Hepatocyte (in vitro differentiated cells): ENCODE results near the gene ING3. TPM values are rescaled to one million over a fixed set of nuclear protein-coding genes. Genes with fewer than 3 reads are reported as not detected.

Experiments
- DNase-seq: peaks from one replicate; pipeline ENCODE4 v3.0.0-alpha.2; 2016; ENCODE audit warnings: low spot score
- H2AFZ ChIP-seq: fragments of 200-600 bp; sonication (generic); 2 replicates; pipeline ENCODE4 v1.6.0; 2016; ENCODE audit warnings: antibody characterized with exemption, mild to moderate bottlenecking
- H3K27ac ChIP-seq: fragments of 200-600 bp; sonication (generic); 2 replicates; pipeline ENCODE4 v1.5.1; 2016; ENCODE audit warnings: mild to moderate bottlenecking
- H3K27me3 ChIP-seq: fragments of 200-600 bp; sonication (generic); 2 replicates; pipeline ENCODE4 v1.6.1; 2016
- H3K36me3 ChIP-seq: fragments of 200-600 bp; sonication (generic); replicated peaks from 2 replicates; pipeline ENCODE4 v1.5.1; 2016; ENCODE audit warnings: low read depth; ENCODE audit not compliant: insufficient read depth
- H3K4me1 ChIP-seq: fragments of 200-600 bp; sonication (generic); 2 replicates; pipeline ENCODE4 v1.5.1; 2016; ENCODE audit warnings: mild to moderate bottlenecking, moderate library complexity; ENCODE audit not compliant: insufficient read depth
- H3K4me2 ChIP-seq: fragments of 200-600 bp; sonication (generic); 2 replicates; pipeline ENCODE4 v1.6.0; 2016
- H3K4me3 ChIP-seq: fragments of 200-600 bp; sonication (generic); 2 replicates; pipeline ENCODE4 v1.5.1; 2016; ENCODE audit warnings: mild to moderate bottlenecking
- H3K79me2 ChIP-seq: fragments of 200-600 bp; sonication (generic); 2 replicates; pipeline ENCODE4 v1.6.0; 2017; ENCODE audit warnings: mild to moderate bottlenecking
- H3K9me2 ChIP-seq: fragments of 200-600 bp; sonication (generic); replicated peaks from 2 replicates; pipeline ENCODE4 v1.6.0; 2017; ENCODE audit warnings: mild to moderate bottlenecking; ENCODE audit not compliant: insufficient read depth
- H3K9me3 ChIP-seq: fragments of 200-600 bp; sonication (generic); 2 replicates; pipeline ENCODE4 v1.5.1; 2016; ENCODE audit warnings: low read depth, mild to moderate bottlenecking
- H4K20me1 ChIP-seq: fragments of 200-600 bp; sonication (generic); 2 replicates; pipeline ENCODE4 v1.6.0; 2016; ENCODE audit warnings: mild to moderate bottlenecking; ENCODE audit not compliant: insufficient read depth, poor library complexity, severe bottlenecking
- EZH2 ChIP-seq: fragments of 200-600 bp; sonication (generic); IDR thresholded peaks from 2 replicates; pipeline ENCODE4 v1.6.1; 2016; ENCODE audit warnings: antibody characterized with exemption, mild to moderate bottlenecking, borderline replicate concordance
- EZH2phosphoT487 ChIP-seq: fragments of 200-600 bp; sonication (generic); IDR thresholded peaks from one replicate; pipeline ENCODE4 v1.6.1; 2018; ENCODE audit warnings: antibody characterized with exemption, mild to moderate bottlenecking, low read depth, moderate library complexity; ENCODE audit not compliant: unreplicated experiment, severe bottlenecking
- WGBS: methylation state at CpG from one replicate; pipeline ENCODE4 v1.1.6; 2016; ENCODE audit warnings: low lambda C conversion rate; ENCODE audit errors: missing lambda C conversion rate; 5-methylcytosine and 5-hydroxymethylcytosine counted together
- polyA plus RNA-seq: library from polyadenylated mRNA; unstranded; fragments of >200 nt; fragmentation: Nextera tagmentation; extraction: Ambion mirVana; gene quantifications from 2 replicates; pipeline ENCODE4 v1.2.1, GENCODE V29; 2016
- total RNA-seq: library from RNA; depleted of rRNA; stranded (reverse); fragments of >200 nt; gene quantifications from 2 replicates; pipeline ENCODE4 v1.2.3, GENCODE V29; 2014
- TF ChIP-seq, protein P1 (sequence below): fragments of 200-600 bp; sonication (generic); IDR thresholded peaks from 2 replicates; pipeline ENCODE4 v1.5.1; 2016; ENCODE audit warnings: antibody characterized with exemption, mild to moderate bottlenecking; ENCODE audit not compliant: poor library complexity

Gene ING3
- total and polyA plus RNA-seq, 2 experiments from 2014 or later: 14.1 to 29.6 TPM

GRCh38 chr7:121001234-121001906 lies 50.8 kb downstream of the ING3 start:
- DNase-seq: no peak
- Histone ChIP-seq H3K4me3 (no peak overlapping the region), H3K9me3 (no peaks in the 10 kb centered on the region), H3K27ac (peak overlapping the region; percentile 35), H4K20me1 (no peaks in the 10 kb centered on the region), H3K9me2 (no peaks in the 10 kb centered on the region), H3K36me3 (no peaks in the 10 kb centered on the region), H3K4me1 (peaks cover 18% of the 10 kb centered on the region), H3K27me3 (no peaks in the 10 kb centered on the region), H3K4me2 (no peak overlapping the region), H2AFZ (no peak overlapping the region), H3K79me2 (peaks cover 37% of the 10 kb centered on the region)
- 65% methylated on average over 3 of the region's 3 CpGs for WGBS
- TF ChIP-seq, protein P1, sequence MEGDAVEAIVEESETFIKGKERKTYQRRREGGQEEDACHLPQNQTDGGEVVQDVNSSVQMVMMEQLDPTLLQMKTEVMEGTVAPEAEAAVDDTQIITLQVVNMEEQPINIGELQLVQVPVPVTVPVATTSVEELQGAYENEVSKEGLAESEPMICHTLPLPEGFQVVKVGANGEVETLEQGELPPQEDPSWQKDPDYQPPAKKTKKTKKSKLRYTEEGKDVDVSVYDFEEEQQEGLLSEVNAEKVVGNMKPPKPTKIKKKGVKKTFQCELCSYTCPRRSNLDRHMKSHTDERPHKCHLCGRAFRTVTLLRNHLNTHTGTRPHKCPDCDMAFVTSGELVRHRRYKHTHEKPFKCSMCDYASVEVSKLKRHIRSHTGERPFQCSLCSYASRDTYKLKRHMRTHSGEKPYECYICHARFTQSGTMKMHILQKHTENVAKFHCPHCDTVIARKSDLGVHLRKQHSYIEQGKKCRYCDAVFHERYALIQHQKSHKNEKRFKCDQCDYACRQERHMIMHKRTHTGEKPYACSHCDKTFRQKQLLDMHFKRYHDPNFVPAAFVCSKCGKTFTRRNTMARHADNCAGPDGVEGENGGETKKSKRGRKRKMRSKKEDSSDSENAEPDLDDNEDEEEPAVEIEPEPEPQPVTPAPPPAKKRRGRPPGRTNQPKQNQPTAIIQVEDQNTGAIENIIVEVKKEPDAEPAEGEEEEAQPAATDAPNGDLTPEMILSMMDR: no peak
- TF ChIP-seq EZH2: no peak
- TF ChIP-seq EZH2phosphoT487: no peak

DNA sequence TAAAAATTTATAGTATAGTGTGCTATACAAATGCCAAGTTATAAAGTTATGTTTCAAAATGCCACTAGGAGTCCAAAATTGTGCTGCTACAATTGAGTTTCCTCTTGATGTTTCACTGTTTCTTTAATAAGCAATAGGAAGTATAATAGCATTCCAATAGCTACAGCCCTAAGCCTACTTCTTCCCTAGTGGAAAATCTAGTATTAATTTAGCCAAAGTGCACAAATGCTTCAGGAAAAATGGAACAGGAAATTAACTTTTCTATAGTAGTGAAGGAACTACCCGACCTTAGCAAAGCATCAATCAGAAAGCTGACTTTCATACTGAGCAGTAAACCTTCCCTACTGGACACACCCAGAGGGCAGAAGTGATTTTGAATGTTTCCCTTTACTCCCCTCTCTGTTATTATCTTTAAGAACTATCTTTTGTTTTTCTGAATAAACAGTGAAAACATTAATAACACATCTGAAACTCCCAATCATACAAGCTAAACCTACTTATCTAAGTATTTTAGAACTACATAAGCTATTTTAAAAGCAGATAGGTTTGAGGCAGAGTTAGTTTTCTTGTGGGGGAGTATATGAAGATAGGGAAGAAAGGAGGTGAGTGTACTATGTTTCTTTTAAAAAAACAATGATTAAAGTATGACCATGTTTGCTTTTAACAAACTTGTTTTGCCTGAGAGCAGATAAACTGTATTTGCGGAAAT lies 51.6 kb downstream of the ING3 start:
- DNase-seq: no peak
- Histone ChIP-seq H4K20me1 (no peaks in the 10 kb centered on the region), H3K4me3 (no peak overlapping the region), H3K4me2 (peak overlapping the region; percentile 10), H3K79me2 (peaks cover 36% of the 10 kb centered on the region), H3K27me3 (no peaks in the 10 kb centered on the region), H3K9me3 (no peaks in the 10 kb centered on the region), H3K9me2 (no peaks in the 10 kb centered on the region), H3K4me1 (peaks cover 25% of the 10 kb centered on the region), H3K27ac (peak overlapping the region; percentile 65), H2AFZ (no peak overlapping the region), H3K36me3 (no peaks in the 10 kb centered on the region)
- TF ChIP-seq EZH2 (no peak), EZH2phosphoT487 (no peak)
- TF ChIP-seq, protein P1: no peak
- 52% methylated on average over 2 of the region's 2 CpGs for WGBS

GRCh38 chr7:121002757-121003200 lies 52.2 kb downstream of the ING3 start:
- no peaks in the 10 kb centered on the region for H3K9me3 ChIP-seq
- no peaks in the 10 kb centered on the region for H4K20me1 ChIP-seq
- WGBS: 61% methylated on average over 5 of the region's 5 CpGs
- no peak for TF ChIP-seq EZH2phosphoT487
- no peak for DNase-seq
- peaks cover 36% of the 10 kb centered on the region for H3K79me2 ChIP-seq
- no peak overlapping the region for H3K4me3 ChIP-seq
- H3K9me2 ChIP-seq: no peaks in the 10 kb centered on the region
- H3K27ac ChIP-seq: peak overlapping the region; percentile 70
- no peaks in the 10 kb centered on the region for H3K27me3 ChIP-seq
- no peaks in the 10 kb centered on the region for H3K36me3 ChIP-seq
- H3K4me2 ChIP-seq: no peak overlapping the region
- no peak overlapping the region for H2AFZ ChIP-seq
- peaks cover 29% of the 10 kb centered on the region for H3K4me1 ChIP-seq
